ENCODE data around the gene SNX30. TPM values are rescaled to one million over a fixed set of nuclear protein-coding genes. Genes with fewer than 3 reads are reported as not detected.

Gene SNX30
- total RNA-seq, 1 donor from 2014 or later = 22.5 TPM

DNA sequence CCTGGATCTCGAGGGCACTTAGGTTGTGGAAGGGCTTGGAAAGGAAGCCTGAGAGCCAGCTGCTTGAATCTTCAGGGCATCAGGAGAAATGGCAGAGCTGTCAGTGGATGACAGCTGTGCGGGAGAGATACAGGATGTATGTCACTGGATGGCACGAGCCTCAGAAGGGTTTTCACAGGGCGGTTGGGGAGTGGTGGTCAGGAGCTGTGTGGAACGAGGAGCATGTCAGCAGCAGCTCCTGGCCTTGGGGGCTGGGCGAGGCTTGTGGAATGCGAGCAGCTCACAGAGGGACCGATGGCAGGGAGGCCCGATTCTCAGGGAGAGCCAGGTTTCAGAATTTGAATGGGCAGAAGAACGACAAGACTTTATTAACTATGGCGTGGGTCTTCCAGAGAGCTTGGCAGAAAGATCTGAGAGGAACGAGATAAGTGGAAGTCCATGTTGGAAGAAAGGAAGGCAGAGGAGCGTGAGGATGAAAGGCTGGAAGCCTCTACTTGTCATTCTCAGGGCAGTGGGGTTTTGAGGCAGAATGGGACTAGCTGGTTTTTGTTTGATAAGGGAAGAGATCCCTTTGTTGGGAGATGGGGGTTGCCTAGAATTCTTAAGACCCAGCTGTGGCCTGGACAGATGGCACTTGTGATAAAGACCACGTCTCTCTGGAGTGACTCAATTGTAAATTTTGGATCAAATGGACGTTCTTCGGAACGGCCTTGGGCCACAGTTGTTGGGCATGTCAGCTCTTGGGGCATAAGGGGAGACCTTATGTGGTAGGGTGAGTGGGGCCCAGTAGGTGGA, 60.3 kb downstream of the SNX30 start:
- TF ChIP-seq, protein P1, sequence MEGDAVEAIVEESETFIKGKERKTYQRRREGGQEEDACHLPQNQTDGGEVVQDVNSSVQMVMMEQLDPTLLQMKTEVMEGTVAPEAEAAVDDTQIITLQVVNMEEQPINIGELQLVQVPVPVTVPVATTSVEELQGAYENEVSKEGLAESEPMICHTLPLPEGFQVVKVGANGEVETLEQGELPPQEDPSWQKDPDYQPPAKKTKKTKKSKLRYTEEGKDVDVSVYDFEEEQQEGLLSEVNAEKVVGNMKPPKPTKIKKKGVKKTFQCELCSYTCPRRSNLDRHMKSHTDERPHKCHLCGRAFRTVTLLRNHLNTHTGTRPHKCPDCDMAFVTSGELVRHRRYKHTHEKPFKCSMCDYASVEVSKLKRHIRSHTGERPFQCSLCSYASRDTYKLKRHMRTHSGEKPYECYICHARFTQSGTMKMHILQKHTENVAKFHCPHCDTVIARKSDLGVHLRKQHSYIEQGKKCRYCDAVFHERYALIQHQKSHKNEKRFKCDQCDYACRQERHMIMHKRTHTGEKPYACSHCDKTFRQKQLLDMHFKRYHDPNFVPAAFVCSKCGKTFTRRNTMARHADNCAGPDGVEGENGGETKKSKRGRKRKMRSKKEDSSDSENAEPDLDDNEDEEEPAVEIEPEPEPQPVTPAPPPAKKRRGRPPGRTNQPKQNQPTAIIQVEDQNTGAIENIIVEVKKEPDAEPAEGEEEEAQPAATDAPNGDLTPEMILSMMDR (IDR thresholded peaks at IDR 0.05; ENCODE audit: insufficient read depth, low read length, poor library complexity, severe bottlenecking) = no peak
- Histone ChIP-seq H3K36me3 (ENCODE audit: control insufficient read depth, insufficient read depth, low read length) (no peaks in the 10 kb centered on the region), H3K27me3 (ENCODE audit: control insufficient read depth, insufficient read depth, low read length) (no peaks in the 10 kb centered on the region), H3K4me3 (ENCODE audit: low read depth, low read length) (no peak overlapping the region)
- DNase-seq (ENCODE audit: low read depth) = no peak

GRCh38 chr9:112811518-112811917, 61.0 kb downstream of the SNX30 start:
- no peak for DNase-seq (ENCODE audit: low read depth)
- TF ChIP-seq, protein P1 (IDR thresholded peaks at IDR 0.05; ENCODE audit: insufficient read depth, low read length, poor library complexity, severe bottlenecking) = no peak
- H3K4me3 ChIP-seq (ENCODE audit: low read depth, low read length) = no peak overlapping the region
- H3K36me3 ChIP-seq (ENCODE audit: control insufficient read depth, insufficient read depth, low read length) = no peaks in the 10 kb centered on the region
- no peaks in the 10 kb centered on the region for H3K27me3 ChIP-seq (ENCODE audit: control insufficient read depth, insufficient read depth, low read length)

DNA sequence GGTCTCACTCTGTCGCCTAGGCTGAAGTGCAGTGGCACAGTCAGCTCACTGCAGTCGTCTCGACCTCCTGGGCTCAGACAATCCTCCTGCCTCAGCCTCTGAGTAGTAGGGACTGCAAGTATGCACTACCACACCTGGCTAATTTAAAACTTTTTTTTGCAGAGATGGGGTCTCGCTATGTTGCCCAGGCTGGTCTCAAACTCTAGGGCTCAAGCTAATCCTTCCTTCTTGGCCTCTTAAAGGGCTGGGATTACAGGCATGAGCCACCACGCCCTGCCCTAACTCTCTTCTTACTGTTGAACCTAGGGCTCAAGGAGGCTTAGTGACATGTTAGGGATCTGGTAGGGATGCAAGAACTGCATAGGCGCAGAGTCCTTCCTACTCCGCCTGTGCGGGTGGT, 65.3 kb downstream of the SNX30 start:
- no peaks in the 10 kb centered on the region for H3K27me3 ChIP-seq (ENCODE audit: control insufficient read depth, insufficient read depth, low read length)
- no peak overlapping the region for H3K4me3 ChIP-seq (ENCODE audit: low read depth, low read length)
- no peaks in the 10 kb centered on the region for H3K36me3 ChIP-seq (ENCODE audit: control insufficient read depth, insufficient read depth, low read length)
- TF ChIP-seq, protein P1 (IDR thresholded peaks at IDR 0.05; ENCODE audit: insufficient read depth, low read length, poor library complexity, severe bottlenecking) = no peak
- no peak for DNase-seq (ENCODE audit: low read depth)

DNA sequence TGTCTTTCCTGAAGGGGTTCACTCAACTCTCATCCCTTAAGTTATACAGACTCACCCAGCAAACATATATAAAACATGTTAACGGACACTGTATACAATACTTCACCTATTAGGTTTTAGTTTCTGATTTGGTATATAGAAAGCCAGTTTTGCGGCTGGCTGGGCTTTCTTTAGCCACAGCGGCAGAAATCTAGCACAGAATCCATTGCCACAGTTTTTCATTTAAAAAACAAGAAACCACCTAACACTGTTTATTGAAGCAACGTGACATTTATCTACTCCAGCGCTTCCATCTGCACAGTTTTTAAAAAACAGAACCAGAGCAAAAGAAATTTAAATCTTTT, 67.3 kb downstream of the SNX30 start:
- TF ChIP-seq, protein P1 (IDR thresholded peaks at IDR 0.05; ENCODE audit: insufficient read depth, low read length, poor library complexity, severe bottlenecking) = no peak
- Histone ChIP-seq H3K4me3 (ENCODE audit: low read depth, low read length) (no peak overlapping the region), H3K36me3 (ENCODE audit: control insufficient read depth, insufficient read depth, low read length) (no peaks in the 10 kb centered on the region), H3K27me3 (ENCODE audit: control insufficient read depth, insufficient read depth, low read length) (no peaks in the 10 kb centered on the region)
- DNase-seq (ENCODE audit: low read depth) = no peak

DNA sequence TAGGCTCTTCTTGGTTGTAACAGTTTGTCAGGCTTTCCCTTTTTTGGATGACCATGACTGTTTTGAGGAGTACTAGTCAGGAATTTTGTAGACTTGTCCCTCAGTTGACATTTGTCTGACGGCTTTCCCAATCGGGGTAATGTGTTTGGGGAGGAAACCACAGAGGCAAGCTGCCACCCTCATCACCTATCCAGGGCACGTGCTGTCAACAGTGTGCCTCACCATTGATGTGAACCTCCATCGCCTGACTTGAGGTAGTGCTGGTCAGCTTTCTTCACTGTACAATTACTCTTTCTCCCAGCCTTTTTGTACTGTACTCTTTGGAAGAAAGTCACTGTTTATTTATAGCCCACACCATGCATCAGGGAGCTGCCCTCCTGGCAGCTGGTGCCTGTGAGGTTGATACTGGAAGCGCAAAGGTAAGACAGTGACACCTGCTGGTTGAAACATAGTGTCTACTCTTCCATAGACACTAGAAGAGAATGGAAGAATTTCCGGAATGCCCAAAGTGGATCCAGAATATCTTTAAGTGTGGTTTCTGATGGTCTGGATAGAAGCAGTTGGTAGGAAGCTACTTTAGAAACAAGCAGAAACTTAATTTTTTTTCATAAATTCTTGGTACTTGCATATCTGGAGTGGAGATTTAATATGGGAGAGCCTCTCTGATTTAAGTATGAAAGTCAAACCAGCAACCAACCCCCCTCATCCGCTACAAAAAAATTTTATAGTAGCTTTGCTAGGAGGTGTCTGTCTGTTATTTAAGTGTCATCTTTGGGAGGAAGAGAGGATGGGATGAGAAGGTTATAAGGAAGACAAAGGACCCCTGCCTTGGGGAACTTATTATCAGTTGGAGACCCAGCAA, 69.3 kb downstream of the SNX30 start:
- TF ChIP-seq, protein P1 (IDR thresholded peaks at IDR 0.05; ENCODE audit: insufficient read depth, low read length, poor library complexity, severe bottlenecking) = peak; percentile 77
- H3K27me3 ChIP-seq (ENCODE audit: control insufficient read depth, insufficient read depth, low read length) = no peaks in the 10 kb centered on the region
- no peaks in the 10 kb centered on the region for H3K36me3 ChIP-seq (ENCODE audit: control insufficient read depth, insufficient read depth, low read length)
- DNase-seq (ENCODE audit: low read depth) = peak; percentile 48
- H3K4me3 ChIP-seq (ENCODE audit: low read depth, low read length) = no peak overlapping the region
